Smooth muscle cell of the brain vasculature (primary cell): ENCODE results near the gene DTNB.
"Not testable (repeated sequence)": the region's sequence is repeated elsewhere in the genome, so short reads cannot be mapped to it uniquely, and the experiment has no call there.

ENCODE experiments used
- DNase-seq: peaks from one replicate; pipeline ENCODE4 v3.0.0-alpha.2; 2012; ENCODE audit warnings: low read depth, low spot score

The DTNB gene

GRCh38 chr2:25673300-25674076, at the start of gene DTNB:
Gene DTNB (minus strand): TSS chr2:25673577. CDS start chr2:25652660, 20,917 bp downstream.
- DNase-seq, result no peak

DNA sequence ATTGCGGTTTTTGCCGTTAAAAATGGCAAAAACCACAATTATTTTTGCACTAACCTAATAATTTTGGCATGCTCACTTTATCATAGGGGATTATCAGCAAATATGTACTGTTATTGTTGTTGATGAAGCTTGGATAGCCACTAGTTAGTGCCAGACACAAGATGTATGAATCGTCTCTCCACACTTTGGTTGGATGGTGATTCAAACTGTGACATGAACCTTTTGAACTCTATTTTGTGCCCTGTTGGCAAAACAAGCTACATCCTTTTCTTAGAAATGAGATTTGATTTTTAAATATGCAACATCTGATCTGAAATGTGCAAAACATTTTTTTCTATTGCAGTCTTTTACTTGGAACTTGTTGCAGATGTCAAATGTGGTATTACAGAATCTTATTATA, 48.8 kb upstream of the DTNB start:
- DNase-seq, result no peak

GRCh38 chr2:25720575-25720974, 47.2 kb upstream of the DTNB start:
- no peak for DNase-seq

DNA sequence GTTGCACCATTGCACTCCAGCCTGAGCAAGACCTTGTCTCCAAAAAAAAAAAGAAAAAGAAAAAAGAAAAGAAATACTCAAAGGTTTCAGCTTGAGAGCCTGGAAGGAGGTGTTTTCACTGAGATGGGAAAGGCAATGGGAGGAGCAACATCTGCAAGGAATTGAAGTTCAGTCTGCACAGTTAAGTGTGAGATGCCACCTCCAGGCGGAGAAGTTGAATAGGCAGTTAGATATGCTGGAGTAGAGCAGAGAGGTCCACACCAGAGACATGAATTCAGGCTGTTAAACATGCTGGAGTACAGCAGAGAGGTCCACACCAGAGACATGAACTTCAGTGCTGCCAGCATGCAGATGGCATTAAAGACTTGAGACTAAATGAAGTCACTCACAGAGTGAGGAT, 41.4 kb upstream of the DTNB start:
- no peak for DNase-seq

DNA sequence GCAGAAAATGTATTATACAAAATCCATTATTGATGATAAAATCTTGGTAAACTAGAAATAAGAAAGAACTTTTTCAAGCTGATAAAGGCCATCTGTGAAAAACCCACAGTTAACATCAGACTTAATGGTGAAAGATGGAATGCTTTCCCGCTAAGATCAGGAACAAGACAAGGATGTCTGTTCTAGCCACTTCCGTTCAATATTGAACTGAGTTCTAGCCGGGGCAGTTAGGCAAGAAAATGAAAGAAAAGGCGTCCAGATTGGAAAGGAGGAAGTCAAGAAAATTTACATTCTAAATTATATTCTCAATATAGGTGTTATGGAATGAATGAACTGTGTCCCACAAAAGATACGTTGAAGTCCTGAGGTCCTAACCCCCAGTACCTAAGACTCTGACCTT, 39.1 kb upstream of the DTNB start:
- DNase-seq, result no peak

DNA sequence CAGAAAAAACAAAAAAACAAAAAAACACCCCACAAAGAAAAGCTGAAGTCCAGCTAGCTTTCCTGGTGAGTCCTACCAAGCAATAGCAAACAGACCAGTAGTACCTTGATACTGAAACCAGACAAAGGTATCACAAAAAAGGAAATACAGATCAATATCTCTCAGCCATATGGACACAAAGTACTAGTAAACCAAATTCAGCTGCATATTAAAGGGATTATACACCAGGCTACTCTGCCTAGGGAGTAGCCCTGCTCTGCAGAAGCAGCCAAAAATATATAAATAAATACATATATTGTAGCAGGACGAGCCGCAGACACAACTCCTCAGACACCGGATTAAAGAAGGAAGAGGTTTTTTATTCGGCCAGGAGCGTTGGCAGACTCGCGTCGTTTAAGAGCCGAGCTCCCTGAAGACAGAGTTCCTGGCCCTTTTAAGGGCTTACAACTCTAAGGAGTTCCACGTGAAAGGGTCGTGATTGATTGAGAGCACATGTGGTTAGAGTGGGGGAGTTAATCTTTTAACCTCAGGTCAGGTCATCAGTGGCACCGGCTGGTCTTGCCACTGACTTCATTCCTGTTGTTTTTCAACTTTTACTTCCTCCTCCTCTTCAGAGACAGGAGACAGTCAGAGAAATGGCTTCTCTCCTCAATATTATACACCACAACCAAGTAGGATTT, 38.4 kb upstream of the DTNB start:
- no peak for DNase-seq

- DNase-seq, result no peak
Measured at GRCh38 chr2:25710750-25711149, 37.4 kb upstream of the DTNB start.

DNA sequence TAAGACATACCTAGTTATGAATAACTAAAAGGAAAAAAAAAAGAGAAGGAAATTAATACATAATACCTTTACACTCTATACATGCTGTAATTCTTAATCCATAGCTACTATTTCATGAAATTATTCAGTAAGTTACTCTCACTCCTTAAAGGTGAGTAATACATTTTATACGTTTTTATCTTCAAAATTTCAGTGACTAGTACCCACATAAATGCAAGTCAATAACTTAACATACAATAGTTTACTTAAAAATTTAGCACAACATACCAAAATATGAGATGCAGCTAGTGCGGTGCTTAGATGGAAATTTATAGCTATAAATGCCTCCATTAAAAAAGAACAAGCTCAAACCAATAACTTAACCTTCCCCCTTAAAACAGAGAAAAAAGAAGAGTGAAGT, 36.0 kb upstream of the DTNB start:
- no peak for DNase-seq

GRCh38 chr2:25707927-25708590, 34.7 kb upstream of the DTNB start:
- no peak for DNase-seq

GRCh38 chr2:25705575-25705974, 32.2 kb upstream of the DTNB start:
- DNase-seq, result not testable (repeated sequence)

DNA sequence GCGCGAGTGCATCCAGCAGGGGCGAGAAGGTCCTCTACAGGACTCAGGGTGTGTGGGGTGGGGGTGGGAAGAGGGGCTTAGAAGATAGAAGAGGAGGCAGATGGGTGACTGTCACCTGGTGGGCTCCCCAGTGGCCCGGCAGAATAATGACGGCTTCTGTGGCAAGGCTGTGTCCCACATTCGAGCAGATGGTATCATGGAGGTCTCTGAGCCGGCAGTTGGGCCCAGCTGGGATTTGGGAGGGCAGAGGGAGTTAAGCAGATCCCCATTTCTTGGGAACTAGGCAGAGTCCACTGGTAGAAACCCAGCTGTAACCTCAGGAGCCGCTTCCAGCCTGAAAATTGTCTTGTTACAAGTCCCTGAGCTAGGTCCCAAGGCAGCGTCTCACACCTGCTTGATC, 28.4 kb upstream of the DTNB start:
- DNase-seq, result no peak

GRCh38 chr2:25700221-25700660, 26.9 kb upstream of the DTNB start:
- no peak for DNase-seq

DNA sequence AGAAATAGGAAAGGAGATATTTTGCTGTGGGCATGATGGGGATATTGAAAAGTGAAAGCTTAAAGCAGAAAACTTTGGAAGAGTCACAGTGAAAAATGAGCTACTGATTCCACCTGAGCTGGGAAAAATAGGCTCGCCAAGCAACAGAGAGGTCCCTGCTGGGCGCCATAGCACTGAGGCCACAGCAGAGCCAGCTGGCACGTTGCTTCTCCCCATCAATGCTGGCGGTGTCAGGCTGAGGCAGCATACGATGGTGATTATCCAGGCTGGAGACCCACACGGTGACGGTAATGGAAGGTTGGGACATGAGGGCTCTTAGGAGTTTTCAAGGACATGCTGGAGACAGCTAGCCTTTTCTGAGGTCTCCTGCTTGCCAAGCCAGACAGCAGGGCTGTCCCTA, 25.8 kb upstream of the DTNB start:
- no peak for DNase-seq

DNA sequence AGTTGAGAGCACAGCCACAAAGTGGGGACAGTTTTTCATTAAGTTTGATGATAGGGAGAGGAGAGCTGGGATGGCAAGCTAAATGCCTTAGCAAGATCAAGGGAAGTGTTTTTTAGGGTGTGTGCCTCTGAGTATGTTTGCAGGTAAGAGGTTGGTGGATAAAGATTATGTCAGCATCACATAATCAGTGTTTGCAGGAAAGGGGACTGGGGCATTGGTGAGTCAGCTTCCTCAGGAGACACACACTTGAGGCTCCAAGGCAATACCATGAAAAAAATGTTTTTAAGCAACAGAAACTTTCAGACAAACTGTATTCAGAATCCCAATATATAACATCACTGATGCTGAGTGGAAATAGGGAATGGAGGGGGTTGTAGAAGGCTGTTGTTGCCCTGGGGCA, 25.4 kb upstream of the DTNB start:
- no peak for DNase-seq

- no peak for DNase-seq
Measured at GRCh38 chr2:25697559-25698341, 24.4 kb upstream of the DTNB start.

DNA sequence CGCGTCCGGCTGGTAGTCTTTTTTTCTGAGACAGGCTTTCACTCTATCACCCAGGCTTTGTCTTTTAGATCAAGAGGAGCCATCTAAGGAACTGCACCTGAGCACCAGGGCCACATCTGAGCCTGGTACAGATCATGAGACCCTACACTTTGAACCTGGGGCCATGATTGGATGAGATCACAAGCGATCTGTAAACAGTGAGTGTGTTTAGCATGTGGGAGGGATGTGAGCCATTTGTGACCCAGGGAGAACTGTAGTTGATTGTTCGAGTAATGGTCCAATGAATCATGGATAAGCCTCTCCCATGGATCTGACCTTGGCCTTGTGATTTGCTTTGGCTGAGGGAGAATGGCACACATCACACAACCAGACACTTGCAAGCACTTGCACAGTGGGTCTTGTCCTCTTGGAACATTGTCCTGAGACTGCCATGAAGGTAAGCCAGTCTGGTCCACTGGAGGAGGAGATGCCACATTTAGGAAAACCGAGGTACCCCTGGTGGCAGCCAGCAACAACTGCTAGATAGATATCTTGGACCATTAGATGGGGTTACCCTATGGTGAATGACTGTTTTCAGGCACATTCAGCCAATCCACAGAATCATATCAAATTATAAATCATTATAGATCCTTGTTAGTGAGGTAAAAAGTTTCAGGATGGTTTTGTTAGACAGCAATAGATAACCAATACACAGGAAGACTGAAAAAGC, 19.5 kb upstream of the DTNB start:
- DNase-seq, result no peak

- DNase-seq, result no peak
Measured at GRCh38 chr2:25692143-25692542, 18.8 kb upstream of the DTNB start.

GRCh38 chr2:25690058-25690457, 16.7 kb upstream of the DTNB start:
- no peak for DNase-seq

DNA sequence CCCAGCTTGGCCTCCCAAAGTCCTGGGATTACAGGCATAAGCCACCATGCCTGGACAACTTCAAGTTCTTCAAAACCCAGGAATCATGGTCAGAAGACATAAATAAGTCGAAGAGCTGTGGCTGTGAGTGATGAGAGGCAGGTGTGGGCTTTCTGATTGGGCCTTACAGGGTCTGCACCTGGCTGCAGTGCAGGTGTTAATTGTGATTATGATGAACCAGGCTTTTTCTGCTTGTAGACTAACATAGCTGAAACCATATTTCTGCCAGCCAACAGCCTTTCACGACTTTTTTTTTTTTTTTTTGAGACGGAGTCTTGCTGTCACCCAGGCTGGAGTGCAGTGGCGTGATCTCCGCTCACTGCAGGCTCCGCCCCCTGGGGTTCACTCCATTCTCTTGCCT, 14.9 kb upstream of the DTNB start:
- no peak for DNase-seq

- no peak for DNase-seq
Measured at GRCh38 chr2:25685741-25686140, 12.4 kb upstream of the DTNB start.
